A549 (cell line): ENCODE measurements around the gene CEP135. TPM values are rescaled to one million over a fixed set of nuclear protein-coding genes. Genes with fewer than 3 reads are reported as not detected.

Experiments used
- ATAC-seq, 2 experiments: fragments of 200-7000 bp in 1 of 2; fragments of >200 bp in 1 of 2; cut with Nextera tagmentation in 1 of 2; cut with Tn5 transposase in 1 of 2; 3 replicates each; pipeline versions ENCODE4 v1.8.0 to v1.9.1; 2018 to 2020; ENCODE audit warnings: mild to moderate bottlenecking in 1 of 2, moderate library complexity in 1 of 2
- CTCF ChIA-PET: fragments of 300-600 bp; sonication (Branson Sonifier 250); formaldehyde crosslinking; extraction: SDS; loops from one replicate; lab custom pipeline; 2021; ENCODE audit warnings: antibody characterized with exemption, inconsistent platforms; lab: Yijun Ruan, JAX
- POLR2A ChIA-PET: fragments of 350-600 bp; formaldehyde crosslinking; extraction: SDS; loops from one replicate; lab custom pipeline; 2021; ENCODE audit warnings: antibody characterized with exemption, inconsistent platforms; lab: Yijun Ruan, JAX
- DNase-seq, 2 experiments: peaks; one replicate each; pipeline versions ENCODE4 v3.0.0 to v3.0.0-alpha.2; 2011 to 2016; ENCODE audit warnings: low read depth in 1 of 2, low spot score in 1 of 2
- FAIRE-seq: peaks from 2 replicates; lab custom pipeline; 2011; peaks lifted over from hg19 to GRCh38; lab: Jason Lieb, UNC
- H3K27ac ChIP-seq, 2 experiments: fragments of >200 bp; sonication (Bioruptor Twin); formaldehyde crosslinking; 3 replicates each; pipeline ENCODE4 v1.5.1; 2016 to 2017
- H3K4me1 ChIP-seq: fragments of >200 bp; sonication (Bioruptor Twin); formaldehyde crosslinking; 3 replicates; pipeline ENCODE4 v1.6.1; 2016
- H3K4me2 ChIP-seq: fragments of >200 bp; sonication (Bioruptor Twin); formaldehyde crosslinking; 3 replicates; pipeline ENCODE4 v1.6.1; 2016
- H3K4me3 ChIP-seq: fragments of >200 bp; sonication (Bioruptor Twin); formaldehyde crosslinking; 3 replicates; pipeline ENCODE4 v1.5.1; 2016
- H3K9me3 ChIP-seq: fragments of >200 bp; sonication (Bioruptor Twin); formaldehyde crosslinking; 3 replicates; pipeline ENCODE4 v1.6.1; 2016
- ELK1 ChIP-seq: fragments of 150-350 bp; IDR thresholded peaks from 2 replicates; pipeline ENCODE4 v1.6.1; 2014; ENCODE audit warnings: low read depth, mild to moderate bottlenecking, low read length
- ESRRA ChIP-seq: fragments of 150-350 bp; IDR thresholded peaks from 2 replicates; pipeline ENCODE4 v1.6.1; 2014; ENCODE audit warnings: mild to moderate bottlenecking, low read length, borderline replicate concordance
- FOXS1 ChIP-seq: fragments of 250-450 bp; sonication (Bioruptor Pico); IDR thresholded peaks from 2 replicates; pipeline ENCODE4 v1.5.0; 2020; ENCODE audit warnings: mild to moderate bottlenecking, moderate library complexity
- GATA3 ChIP-seq: IDR thresholded peaks from 2 replicates; pipeline ENCODE4 v1.6.1; 2012; ENCODE audit warnings: borderline replicate concordance
- JUN ChIP-seq, 2 experiments: fragments of >200 bp; sonication (Bioruptor Twin); formaldehyde crosslinking; IDR thresholded peaks; 2 replicates in 1 of 2; 3 replicates in 1 of 2; pipeline ENCODE4 v1.6.1; 2016 to 2017
- MYC ChIP-seq: IDR thresholded peaks from 2 replicates; pipeline ENCODE4 v1.6.1; 2012; ENCODE audit warnings: mild to moderate bottlenecking, inconsistent platforms, low read length, improper control_type of control experiment, borderline replicate concordance
- NPAS2 ChIP-seq: fragments of 250-450 bp; sonication (Bioruptor Pico); IDR thresholded peaks from 2 replicates; pipeline ENCODE4 v1.8.0; 2022; ENCODE audit warnings: mild to moderate bottlenecking, moderate library complexity, borderline replicate concordance
- PHF8 ChIP-seq: fragments of 200-600 bp; sonication (generic); IDR thresholded peaks from 2 replicates; pipeline ENCODE4 v1.6.1; 2016; ENCODE audit warnings: low read depth, mild to moderate bottlenecking, antibody characterized with exemption, moderate library complexity, borderline replicate concordance
- POLR2A ChIP-seq: IDR thresholded peaks from 2 replicates; pipeline ENCODE4 v1.6.1; 2012; ENCODE audit warnings: mild to moderate bottlenecking, low read length
- RAD21 ChIP-seq, 2 experiments: fragments of >200 bp in 1 of 2; sonication (Bioruptor Twin) in 1 of 2; formaldehyde crosslinking in 1 of 2; IDR thresholded peaks in 1 of 2; conservative IDR thresholded peaks in 1 of 2; 2 replicates in 1 of 2; 3 replicates in 1 of 2; pipeline ENCODE4 v1.6.1; 2012 to 2018; ENCODE audit warnings: inconsistent platforms in 1 of 2
- SMC3 ChIP-seq: fragments of >200 bp; sonication (Bioruptor Twin); formaldehyde crosslinking; IDR thresholded peaks from 3 replicates; pipeline ENCODE4 v1.6.1; 2018; ENCODE audit warnings: inconsistent platforms
- TFCP2L1 ChIP-seq: fragments of 250-450 bp; sonication (Bioruptor Pico); IDR thresholded peaks from 2 replicates; pipeline ENCODE4 v1.5.0; 2021; ENCODE audit warnings: mild to moderate bottlenecking
- WGBS: methylation state at CpG from one replicate; pipeline ENCODE4 v1.1.6; 2017; ENCODE audit errors: missing lambda C conversion rate; 5-methylcytosine and 5-hydroxymethylcytosine counted together
- polyA plus RNA-seq, 4 experiments: library from polyadenylated mRNA; depleted of rRNA in 3 of 4; stranded (reverse); fragments of >200 nt; fragmentation: RNase III in 1 of 4; extraction: RNeasy Plus Mini Kit Qiagen cat#74134 plus additional on column Dnase treatment in 1 of 4; gene quantifications; 2 replicates in 3 of 4; 3 replicates in 1 of 4; pipeline ENCODE4 v1.2.3, GENCODE V29; 2011 to 2017
- TF ChIP-seq, protein P1 (sequence below): IDR thresholded peaks from 2 replicates; pipeline ENCODE4 v1.6.1; 2012
- TF ChIP-seq, protein P2 (sequence below): fragments of >200 bp; sonication (Bioruptor Twin); formaldehyde crosslinking; IDR thresholded peaks from 3 replicates; pipeline ENCODE4 v1.5.1; 2016
- TF ChIP-seq, protein P3 (sequence below): fragments of 200-600 bp; sonication (generic); IDR thresholded peaks from 2 replicates; pipeline ENCODE4 v1.6.1; 2016; ENCODE audit warnings: antibody characterized with exemption, mild to moderate bottlenecking, moderate library complexity
- TF ChIP-seq, protein P4 (sequence below): IDR thresholded peaks from 2 replicates; pipeline ENCODE4 v1.6.1; 2012; ENCODE audit warnings: low read depth, borderline replicate concordance

CEP135 gene
- polyA plus RNA-seq, 2 of the 4 experiments (the other 2 are of a cell fraction), result 7.3 to 10.6 TPM

DNA sequence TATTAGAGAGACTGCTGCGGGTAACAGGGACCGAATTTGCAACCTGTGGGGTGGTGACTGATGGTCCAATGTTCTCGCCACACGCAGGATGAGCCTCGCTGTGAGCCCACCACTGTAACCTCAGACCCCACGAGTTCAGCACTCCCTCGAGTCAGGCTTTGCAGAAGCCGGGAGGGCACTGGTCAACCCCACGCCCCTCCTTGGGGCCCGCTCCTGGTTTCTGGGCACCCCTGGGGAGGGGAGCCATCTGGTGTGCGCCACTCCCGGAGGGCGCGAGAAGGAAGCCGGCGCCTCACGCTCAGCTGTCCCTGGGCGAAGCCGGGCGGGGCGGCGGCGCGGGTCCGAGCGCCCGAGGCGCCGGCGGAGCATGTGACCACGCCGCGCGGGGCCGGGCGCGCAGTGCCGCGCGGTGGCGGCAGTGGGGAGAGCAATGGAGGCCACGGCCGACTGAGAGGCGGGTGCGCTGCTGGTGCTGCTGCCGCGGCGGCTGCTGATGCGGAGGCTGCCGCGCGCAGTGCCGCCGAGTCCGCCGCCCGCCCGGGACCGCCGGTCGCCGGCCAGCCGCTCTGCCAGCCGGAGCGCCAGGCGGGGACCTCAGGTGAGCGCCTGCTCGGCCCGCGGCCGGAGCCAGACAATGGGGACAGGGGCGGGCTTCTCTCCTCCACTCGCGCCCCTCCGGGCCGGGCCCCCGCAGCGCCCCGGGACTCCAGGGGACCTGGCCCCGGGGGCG lies 100.1 kb downstream of the CEP135 start:
- peak overlapping the region; percentile 68 to 87 for H3K27ac ChIP-seq
- ChIA-PET POLR2A (interaction anchor here (1.4 kb wide), 1 partner anchor 100 kb away, joined by 3 read pairs; the partner anchor contains the start of gene CEP135), CTCF (interaction anchor here (0.6 to 2.6 kb wide), 3 partner anchors 100 to 475 kb away, joined by 4 to 9 read pairs (median 4); partner anchors contain the start of gene CEP135)
- peak; percentile 91 to 95 for ATAC-seq
- peak overlapping the region; percentile 84 for H3K4me2 ChIP-seq
- no peaks in the 10 kb centered on the region for H3K9me3 ChIP-seq
- TF ChIP-seq POLR2A (peak; percentile 23; the same call in 1 of the 2 replicates), FOXS1 (no peak), JUN (IDR thresholded peaks at IDR 0.05) (peak in 1 of 2 experiments; percentile 18; a peak in 1 of 5 replicates), ELK1 (no peak), RAD21 (conservative IDR thresholded peaks at IDR 0.05 in 1 of 2, IDR thresholded peaks at IDR 0.05 in 1 of 2) (peak in 1 of 2 experiments; percentile 48; a peak in 2 of 5 replicates), SMC3 (peak; percentile 48; the same call in 2 of the 3 replicates), MYC (no peak), ESRRA (no peak)
- TF ChIP-seq, protein P1, sequence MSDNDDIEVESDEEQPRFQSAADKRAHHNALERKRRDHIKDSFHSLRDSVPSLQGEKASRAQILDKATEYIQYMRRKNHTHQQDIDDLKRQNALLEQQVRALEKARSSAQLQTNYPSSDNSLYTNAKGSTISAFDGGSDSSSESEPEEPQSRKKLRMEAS, result peak; percentile 49; the same call in 1 of the 2 replicates
- TF ChIP-seq, protein P2, sequence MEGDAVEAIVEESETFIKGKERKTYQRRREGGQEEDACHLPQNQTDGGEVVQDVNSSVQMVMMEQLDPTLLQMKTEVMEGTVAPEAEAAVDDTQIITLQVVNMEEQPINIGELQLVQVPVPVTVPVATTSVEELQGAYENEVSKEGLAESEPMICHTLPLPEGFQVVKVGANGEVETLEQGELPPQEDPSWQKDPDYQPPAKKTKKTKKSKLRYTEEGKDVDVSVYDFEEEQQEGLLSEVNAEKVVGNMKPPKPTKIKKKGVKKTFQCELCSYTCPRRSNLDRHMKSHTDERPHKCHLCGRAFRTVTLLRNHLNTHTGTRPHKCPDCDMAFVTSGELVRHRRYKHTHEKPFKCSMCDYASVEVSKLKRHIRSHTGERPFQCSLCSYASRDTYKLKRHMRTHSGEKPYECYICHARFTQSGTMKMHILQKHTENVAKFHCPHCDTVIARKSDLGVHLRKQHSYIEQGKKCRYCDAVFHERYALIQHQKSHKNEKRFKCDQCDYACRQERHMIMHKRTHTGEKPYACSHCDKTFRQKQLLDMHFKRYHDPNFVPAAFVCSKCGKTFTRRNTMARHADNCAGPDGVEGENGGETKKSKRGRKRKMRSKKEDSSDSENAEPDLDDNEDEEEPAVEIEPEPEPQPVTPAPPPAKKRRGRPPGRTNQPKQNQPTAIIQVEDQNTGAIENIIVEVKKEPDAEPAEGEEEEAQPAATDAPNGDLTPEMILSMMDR, result peak; percentile 43
- TF ChIP-seq, protein P3, sequence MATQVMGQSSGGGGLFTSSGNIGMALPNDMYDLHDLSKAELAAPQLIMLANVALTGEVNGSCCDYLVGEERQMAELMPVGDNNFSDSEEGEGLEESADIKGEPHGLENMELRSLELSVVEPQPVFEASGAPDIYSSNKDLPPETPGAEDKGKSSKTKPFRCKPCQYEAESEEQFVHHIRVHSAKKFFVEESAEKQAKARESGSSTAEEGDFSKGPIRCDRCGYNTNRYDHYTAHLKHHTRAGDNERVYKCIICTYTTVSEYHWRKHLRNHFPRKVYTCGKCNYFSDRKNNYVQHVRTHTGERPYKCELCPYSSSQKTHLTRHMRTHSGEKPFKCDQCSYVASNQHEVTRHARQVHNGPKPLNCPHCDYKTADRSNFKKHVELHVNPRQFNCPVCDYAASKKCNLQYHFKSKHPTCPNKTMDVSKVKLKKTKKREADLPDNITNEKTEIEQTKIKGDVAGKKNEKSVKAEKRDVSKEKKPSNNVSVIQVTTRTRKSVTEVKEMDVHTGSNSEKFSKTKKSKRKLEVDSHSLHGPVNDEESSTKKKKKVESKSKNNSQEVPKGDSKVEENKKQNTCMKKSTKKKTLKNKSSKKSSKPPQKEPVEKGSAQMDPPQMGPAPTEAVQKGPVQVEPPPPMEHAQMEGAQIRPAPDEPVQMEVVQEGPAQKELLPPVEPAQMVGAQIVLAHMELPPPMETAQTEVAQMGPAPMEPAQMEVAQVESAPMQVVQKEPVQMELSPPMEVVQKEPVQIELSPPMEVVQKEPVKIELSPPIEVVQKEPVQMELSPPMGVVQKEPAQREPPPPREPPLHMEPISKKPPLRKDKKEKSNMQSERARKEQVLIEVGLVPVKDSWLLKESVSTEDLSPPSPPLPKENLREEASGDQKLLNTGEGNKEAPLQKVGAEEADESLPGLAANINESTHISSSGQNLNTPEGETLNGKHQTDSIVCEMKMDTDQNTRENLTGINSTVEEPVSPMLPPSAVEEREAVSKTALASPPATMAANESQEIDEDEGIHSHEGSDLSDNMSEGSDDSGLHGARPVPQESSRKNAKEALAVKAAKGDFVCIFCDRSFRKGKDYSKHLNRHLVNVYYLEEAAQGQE, result no peak
- TF ChIP-seq, protein P4, sequence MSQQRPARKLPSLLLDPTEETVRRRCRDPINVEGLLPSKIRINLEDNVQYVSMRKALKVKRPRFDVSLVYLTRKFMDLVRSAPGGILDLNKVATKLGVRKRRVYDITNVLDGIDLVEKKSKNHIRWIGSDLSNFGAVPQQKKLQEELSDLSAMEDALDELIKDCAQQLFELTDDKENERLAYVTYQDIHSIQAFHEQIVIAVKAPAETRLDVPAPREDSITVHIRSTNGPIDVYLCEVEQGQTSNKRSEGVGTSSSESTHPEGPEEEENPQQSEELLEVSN, result no peak
- no peak for FAIRE-seq
- WGBS, result 20% methylated on average over 2 of the region's 81 CpGs
- peak; percentile 27 to 45 for DNase-seq
- 0 out of 3 replicates have a peak, but pooled peaks cover 4% of the 10 kb centered on the region for H3K4me1 ChIP-seq
- peak overlapping the region; percentile 80 for H3K4me3 ChIP-seq

- 90% methylated on average over 2 of the region's 2 CpGs for WGBS
- Histone ChIP-seq H3K27ac (no peak overlapping the region), H3K4me1 (0 out of 3 replicates have a peak, but pooled peaks cover 4% of the 10 kb centered on the region), H3K9me3 (no peaks in the 10 kb centered on the region), H3K4me2 (peak overlapping the region; percentile 84; the same call in 2 of the 3 replicates), H3K4me3 (no peak overlapping the region)
- POLR2A ChIA-PET, result no interaction called here
- ATAC-seq, result no peak
- CTCF ChIA-PET, result interaction anchor here (2.6 kb wide), 1 partner anchor 102 kb away, joined by 9 read pairs; the partner anchor contains the start of gene CEP135
- DNase-seq, result no peak
- TF ChIP-seq TFCP2L1 (CRISPR knock-in tag) (no peak), PHF8 (no peak), GATA3 (no peak), NPAS2 (CRISPR knock-in tag) (no peak), ELK1 (no peak), SMC3 (no peak)
- FAIRE-seq, result no peak
Measured at GRCh38 chr4:56050625-56051024, 101.9 kb downstream of the CEP135 start.
